ENCODE measurements around the gene CDC42BPB.
"Not testable (repeated sequence)": the region's sequence is repeated elsewhere in the genome, so short reads cannot be mapped to it uniquely, and the experiment has no call there.

The CDC42BPB gene

GRCh38 chr14:102907980-102908730, 149.2 kb downstream of the CDC42BPB start:
- DNase-seq = no peak

- no peak for DNase-seq
Observed at GRCh38 chr14:102907303-102907844, 150.0 kb downstream of the CDC42BPB start.

- no peak for DNase-seq
Observed at GRCh38 chr14:102906616-102907302, 150.6 kb downstream of the CDC42BPB start.

GRCh38 chr14:102905116-102906108, 151.9 kb downstream of the CDC42BPB start:
- DNase-seq = no peak

- no peak for DNase-seq
Observed at GRCh38 chr14:102903889-102904512, 153.3 kb downstream of the CDC42BPB start.

- no peak for DNase-seq
Observed at GRCh38 chr14:102903248-102903888, 154.0 kb downstream of the CDC42BPB start.

- no peak for DNase-seq
Observed at GRCh38 chr14:102902523-102903247, 154.7 kb downstream of the CDC42BPB start.

- no peak for DNase-seq
Observed at GRCh38 chr14:102902086-102902485, 155.3 kb downstream of the CDC42BPB start.

GRCh38 chr14:102901633-102902032, 155.7 kb downstream of the CDC42BPB start:
- DNase-seq = no peak

- DNase-seq = no peak
Observed at GRCh38 chr14:102900631-102901571, 156.4 kb downstream of the CDC42BPB start.

- no peak for DNase-seq
Observed at GRCh38 chr14:102899516-102899900, 157.8 kb downstream of the CDC42BPB start.

- no peak for DNase-seq
Observed at GRCh38 chr14:102898776-102899515, 158.4 kb downstream of the CDC42BPB start.

GRCh38 chr14:102898298-102898697, 159.1 kb downstream of the CDC42BPB start:
- DNase-seq = no peak

GRCh38 chr14:102897299-102898027, 159.9 kb downstream of the CDC42BPB start:
- DNase-seq = no peak

- not testable (repeated sequence) for DNase-seq
Observed at GRCh38 chr14:102896735-102897134, 160.6 kb downstream of the CDC42BPB start.

- no peak for DNase-seq
Observed at GRCh38 chr14:102893452-102893851, 163.9 kb downstream of the CDC42BPB start.

GRCh38 chr14:102892651-102893050, 164.7 kb downstream of the CDC42BPB start:
- DNase-seq = no peak

GRCh38 chr14:102891556-102891955, 165.8 kb downstream of the CDC42BPB start:
- no peak for DNase-seq

All from RPMI8226 (cell line).